ENCODE measurements around the gene METTL21C.

METTL21C gene

GRCh38 chr13:102721800-102722231 lies 27.0 kb upstream of the METTL21C start (continued):
- no peak for TF ChIP-seq CTCF (tag by site-specific recombination; IDR thresholded peaks at IDR 0.05)

- ChIA-PET POLR2A (interaction anchor here (1.1 to 1.8 kb wide), 2 partner anchors 10 to 122 kb away, joined by 3 to 4 read pairs; partner anchors contain the start of gene TPP2), CTCF (interaction anchor here (0.8 to 1.2 kb wide), 2 partner anchors 134 to 139 kb away, joined by 3 to 6 read pairs; no protein-coding TSS in a partner anchor)
- Histone ChIP-seq H3K36me3 (ENCODE audit: control insufficient read depth in 2 of 2, insufficient read depth in 1 of 2, low read length in 2 of 2) (no peaks in the 10 kb centered on the region), H3K4me1 (ENCODE audit: control insufficient read depth, insufficient read depth, low read length) (no peaks in the 10 kb centered on the region), H3K4me3 (ENCODE audit: low read depth, low read length) (no peak overlapping the region), H3K9me3 (ENCODE audit: control insufficient read depth, insufficient read depth, low read depth, low read length) (no peaks in the 10 kb centered on the region), H3K27ac (ENCODE audit: extremely low read depth, low read depth, low read length) (no peak overlapping the region)
- TF ChIP-seq ZSCAN4 (tag by site-specific recombination; IDR thresholded peaks at IDR 0.05) = no peak
- no peak for TF ChIP-seq KLF16 (tag by site-specific recombination; IDR thresholded peaks at IDR 0.05)
- no peak for TF ChIP-seq ZNF302 (tag by site-specific recombination; IDR thresholded peaks at IDR 0.05; ENCODE audit: low read depth)
- TF ChIP-seq WT1 (tag by site-specific recombination; IDR thresholded peaks at IDR 0.05) = no peak
- no peak for TF ChIP-seq KLF1 (tag by site-specific recombination; IDR thresholded peaks at IDR 0.05)
- TF ChIP-seq ZNF23 (tag by site-specific recombination; IDR thresholded peaks at IDR 0.05; ENCODE audit: borderline replicate concordance) = no peak
- no peak for TF ChIP-seq ZFP69B (tag by site-specific recombination; IDR thresholded peaks at IDR 0.05)
- no peak for TF ChIP-seq ZNF223 (tag by site-specific recombination; IDR thresholded peaks at IDR 0.05)
- TF ChIP-seq ZNF555 (tag by site-specific recombination; conservative IDR thresholded peaks at IDR 0.05) = no peak
Observed at GRCh38 chr13:102718746-102719145, 23.9 kb upstream of the METTL21C start.

GRCh38 chr13:102715447-102715846 lies 20.6 kb upstream of the METTL21C start:
- ChIA-PET CTCF (interaction anchor here (0.6 kb wide), 1 partner anchor 110 kb away, joined by 6 read pairs; no protein-coding TSS in a partner anchor), POLR2A (no interaction called here)
- no peaks in the 10 kb centered on the region for H3K36me3 ChIP-seq (ENCODE audit: control insufficient read depth in 2 of 2, insufficient read depth in 1 of 2, low read length in 2 of 2)
- no peaks in the 10 kb centered on the region for H3K4me1 ChIP-seq (ENCODE audit: control insufficient read depth, insufficient read depth, low read length)
- no peak for TF ChIP-seq ZFHX2 (tag by site-specific recombination; conservative IDR thresholded peaks at IDR 0.05)
- no peak for TF ChIP-seq ZNF239 (tag by site-specific recombination; IDR thresholded peaks at IDR 0.05)
- TF ChIP-seq, protein P1, sequence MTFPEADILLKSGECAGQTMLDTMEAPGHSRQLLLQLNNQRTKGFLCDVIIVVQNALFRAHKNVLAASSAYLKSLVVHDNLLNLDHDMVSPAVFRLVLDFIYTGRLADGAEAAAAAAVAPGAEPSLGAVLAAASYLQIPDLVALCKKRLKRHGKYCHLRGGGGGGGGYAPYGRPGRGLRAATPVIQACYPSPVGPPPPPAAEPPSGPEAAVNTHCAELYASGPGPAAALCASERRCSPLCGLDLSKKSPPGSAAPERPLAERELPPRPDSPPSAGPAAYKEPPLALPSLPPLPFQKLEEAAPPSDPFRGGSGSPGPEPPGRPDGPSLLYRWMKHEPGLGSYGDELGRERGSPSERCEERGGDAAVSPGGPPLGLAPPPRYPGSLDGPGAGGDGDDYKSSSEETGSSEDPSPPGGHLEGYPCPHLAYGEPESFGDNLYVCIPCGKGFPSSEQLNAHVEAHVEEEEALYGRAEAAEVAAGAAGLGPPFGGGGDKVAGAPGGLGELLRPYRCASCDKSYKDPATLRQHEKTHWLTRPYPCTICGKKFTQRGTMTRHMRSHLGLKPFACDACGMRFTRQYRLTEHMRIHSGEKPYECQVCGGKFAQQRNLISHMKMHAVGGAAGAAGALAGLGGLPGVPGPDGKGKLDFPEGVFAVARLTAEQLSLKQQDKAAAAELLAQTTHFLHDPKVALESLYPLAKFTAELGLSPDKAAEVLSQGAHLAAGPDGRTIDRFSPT (tag by site-specific recombination; IDR thresholded peaks at IDR 0.05) = no peak
- TF ChIP-seq ZNF677 (tag by site-specific recombination; IDR thresholded peaks at IDR 0.05) = peak; percentile 53; the same call in 1 of the 2 replicates
- TF ChIP-seq ZNF391 (tag by site-specific recombination; IDR thresholded peaks at IDR 0.05; ENCODE audit: borderline replicate concordance, low read depth) = no peak
- no peak for TF ChIP-seq ZNF558 (tag by site-specific recombination; IDR thresholded peaks at IDR 0.05)
- no peak overlapping the region for H3K4me3 ChIP-seq (ENCODE audit: low read depth, low read length)
- H3K27ac ChIP-seq (ENCODE audit: extremely low read depth, low read depth, low read length) = no peak overlapping the region
- no peaks in the 10 kb centered on the region for H3K9me3 ChIP-seq (ENCODE audit: control insufficient read depth, insufficient read depth, low read depth, low read length)

Measured in HEK293 (cell line).